Activated CD4-positive, alpha-beta T cell treated with anti-CD3 and anti-CD28 coated beads, Interleukin-2, Interleukin-6, amounts not matched to agents 100 ng/mL and 50 ng/mL, durations not matched to agents 16 hours and 8 hours (primary cell): Measurements from ENCODE around the gene CDH4.

ENCODE experiments used
- DNase-seq: peaks from one replicate; pipeline ENCODE4 v3.0.0-alpha.2; 2020

CDH4 gene

GRCh38 chr20:61303217-61303616, 51.2 kb downstream of the CDH4 start:
- DNase-seq, result no peak

GRCh38 chr20:61303675-61304074, 51.6 kb downstream of the CDH4 start:
- no peak for DNase-seq

GRCh38 chr20:61304750-61305149, 52.7 kb downstream of the CDH4 start:
- no peak for DNase-seq

- DNase-seq, result no peak
Observed at GRCh38 chr20:61306937-61307475, 54.9 kb downstream of the CDH4 start.

- DNase-seq, result no peak
Observed at GRCh38 chr20:61307686-61308476, 55.8 kb downstream of the CDH4 start.

GRCh38 chr20:61308477-61308774, 56.4 kb downstream of the CDH4 start:
- no peak for DNase-seq

GRCh38 chr20:61310954-61311353, 58.9 kb downstream of the CDH4 start:
- no peak for DNase-seq

GRCh38 chr20:61311656-61312387, 59.8 kb downstream of the CDH4 start:
- DNase-seq, result no peak

- DNase-seq, result no peak
Observed at GRCh38 chr20:61312925-61313324, 60.9 kb downstream of the CDH4 start.

GRCh38 chr20:61313396-61313795, 61.3 kb downstream of the CDH4 start:
- DNase-seq, result no peak

GRCh38 chr20:61314326-61315010, 62.4 kb downstream of the CDH4 start:
- no peak for DNase-seq

GRCh38 chr20:61315319-61315718, 63.3 kb downstream of the CDH4 start:
- DNase-seq, result no peak

GRCh38 chr20:61316346-61316745, 64.3 kb downstream of the CDH4 start:
- DNase-seq, result no peak

- no peak for DNase-seq
Observed at GRCh38 chr20:61317966-61318530, 66.0 kb downstream of the CDH4 start.

GRCh38 chr20:61320691-61321425, 68.8 kb downstream of the CDH4 start:
- no peak for DNase-seq

GRCh38 chr20:61321481-61321880, 69.4 kb downstream of the CDH4 start:
- no peak for DNase-seq

- DNase-seq, result no peak
Observed at GRCh38 chr20:61322151-61322865, 70.2 kb downstream of the CDH4 start.

GRCh38 chr20:61324906-61325305, 72.8 kb downstream of the CDH4 start:
- no peak for DNase-seq

GRCh38 chr20:61325718-61326117, 73.7 kb downstream of the CDH4 start:
- DNase-seq, result no peak

- DNase-seq, result peak; percentile 1
Observed at GRCh38 chr20:61328911-61329558, 77.0 kb downstream of the CDH4 start.

- DNase-seq, result no peak
Observed at GRCh38 chr20:61330441-61330840, 78.4 kb downstream of the CDH4 start.
